ACC112 (cell line): ENCODE results near the gene PPP2R5B.

ENCODE experiments used
- H2AFZ ChIP-seq: fragments of 200-600 bp; sonication (generic); one replicate; pipeline ENCODE4 v1.6.0; 2017; ENCODE audit warnings: antibody characterized with exemption, low read length; ENCODE audit not compliant: unreplicated experiment
- H3K27ac ChIP-seq: fragments of 200-600 bp; sonication (generic); 2 replicates; pipeline ENCODE4 v1.5.1; 2014; ENCODE audit warnings: low read depth, mild to moderate bottlenecking, antibody characterized with exemption, low read length, moderate library complexity
- H3K27me3 ChIP-seq: fragments of 200-600 bp; sonication (generic); 2 replicates; pipeline ENCODE4 v1.6.1; 2014; ENCODE audit warnings: mild to moderate bottlenecking, antibody characterized with exemption, low read length, moderate library complexity, mixed read lengths; ENCODE audit not compliant: insufficient read depth
- H3K36me3 ChIP-seq: fragments of 200-600 bp; sonication (generic); 2 replicates; pipeline ENCODE4 v1.6.1; 2016; ENCODE audit warnings: mild to moderate bottlenecking, antibody characterized with exemption, low read length, moderate library complexity, mixed read lengths; ENCODE audit not compliant: insufficient read depth
- H3K4me1 ChIP-seq: fragments of 200-600 bp; sonication (generic); one replicate; pipeline ENCODE4 v1.6.1; 2016; ENCODE audit warnings: low read length, mixed read lengths; ENCODE audit not compliant: insufficient read depth, unreplicated experiment, control insufficient read depth
- H3K4me3 ChIP-seq: fragments of 200-600 bp; sonication (generic); 2 replicates; pipeline ENCODE4 v1.5.1; 2014; ENCODE audit warnings: mild to moderate bottlenecking, low read depth, low read length
- H3K79me2 ChIP-seq: fragments of 200-600 bp; sonication (generic); one replicate; pipeline ENCODE4 v1.6.0; 2016; ENCODE audit warnings: low read length; ENCODE audit not compliant: control insufficient read depth, unreplicated experiment, insufficient read depth

The PPP2R5B gene

GRCh38 chr11:64888729-64889511 is 35.6 kb upstream of the PPP2R5B start:
- H3K4me3 ChIP-seq, result no peak overlapping the region
- H3K27me3 ChIP-seq, result no peaks in the 10 kb centered on the region
- no peaks in the 10 kb centered on the region for H3K79me2 ChIP-seq
- no peaks in the 10 kb centered on the region for H3K36me3 ChIP-seq
- H2AFZ ChIP-seq, result no peak overlapping the region
- peaks cover 28% of the 10 kb centered on the region for H3K4me1 ChIP-seq
- no peak overlapping the region for H3K27ac ChIP-seq

- peaks cover 23% of the 10 kb centered on the region for H3K4me1 ChIP-seq
- no peaks in the 10 kb centered on the region for H3K27me3 ChIP-seq
- no peaks in the 10 kb centered on the region for H3K79me2 ChIP-seq
- no peak overlapping the region for H3K4me3 ChIP-seq
- no peak overlapping the region for H3K27ac ChIP-seq
- no peak overlapping the region for H2AFZ ChIP-seq
- H3K36me3 ChIP-seq, result no peaks in the 10 kb centered on the region
Observed at GRCh38 chr11:64890522-64890939, 34.0 kb upstream of the PPP2R5B start.

- no peak overlapping the region for H3K4me3 ChIP-seq
Observed at GRCh38 chr11:64891215-64891848, 33.2 kb upstream of the PPP2R5B start.

GRCh38 chr11:64891880-64892279 is 32.6 kb upstream of the PPP2R5B start:
- H3K4me3 ChIP-seq, result no peak overlapping the region
- peaks cover 15% of the 10 kb centered on the region for H3K4me1 ChIP-seq
- no peaks in the 10 kb centered on the region for H3K27me3 ChIP-seq
- no peaks in the 10 kb centered on the region for H3K79me2 ChIP-seq
- H3K27ac ChIP-seq, result no peak overlapping the region
- H3K36me3 ChIP-seq, result no peaks in the 10 kb centered on the region
- no peak overlapping the region for H2AFZ ChIP-seq

More at GRCh38 chr11:64891215-64891848, 33.2 kb upstream of the PPP2R5B start:
- Histone ChIP-seq H2AFZ (no peak overlapping the region), H3K27me3 (no peaks in the 10 kb centered on the region), H3K79me2 (no peaks in the 10 kb centered on the region), H3K27ac (no peak overlapping the region), H3K4me1 (peaks cover 15% of the 10 kb centered on the region), H3K36me3 (no peaks in the 10 kb centered on the region)

GRCh38 chr11:64892411-64892831 is 32.1 kb upstream of the PPP2R5B start:
- no peak overlapping the region for H3K4me3 ChIP-seq
- peaks cover 12% of the 10 kb centered on the region for H3K4me1 ChIP-seq
- no peak overlapping the region for H2AFZ ChIP-seq
- H3K79me2 ChIP-seq, result no peaks in the 10 kb centered on the region
- no peaks in the 10 kb centered on the region for H3K27me3 ChIP-seq
- no peak overlapping the region for H3K27ac ChIP-seq
- H3K36me3 ChIP-seq, result no peaks in the 10 kb centered on the region

- H3K36me3 ChIP-seq, result no peaks in the 10 kb centered on the region
- no peak overlapping the region for H3K27ac ChIP-seq
- no peaks in the 10 kb centered on the region for H3K27me3 ChIP-seq
- H2AFZ ChIP-seq, result no peak overlapping the region
- peaks cover 8% of the 10 kb centered on the region for H3K4me1 ChIP-seq
- H3K79me2 ChIP-seq, result no peaks in the 10 kb centered on the region
- no peak overlapping the region for H3K4me3 ChIP-seq
Observed at GRCh38 chr11:64892838-64893193, 31.7 kb upstream of the PPP2R5B start.

- Histone ChIP-seq H3K79me2 (no peaks in the 10 kb centered on the region), H2AFZ (no peak overlapping the region), H3K27me3 (no peaks in the 10 kb centered on the region), H3K4me1 (peaks cover 4% of the 10 kb centered on the region), H3K27ac (no peak overlapping the region), H3K36me3 (no peaks in the 10 kb centered on the region), H3K4me3 (no peak overlapping the region)
Observed at GRCh38 chr11:64893194-64894069, 31.1 kb upstream of the PPP2R5B start.

GRCh38 chr11:64894070-64894811 is 30.2 kb upstream of the PPP2R5B start:
- Histone ChIP-seq H3K4me3 (no peak overlapping the region), H3K4me1 (no peaks in the 10 kb centered on the region), H2AFZ (no peak overlapping the region), H3K36me3 (no peaks in the 10 kb centered on the region), H3K79me2 (no peaks in the 10 kb centered on the region), H3K27me3 (no peaks in the 10 kb centered on the region), H3K27ac (no peak overlapping the region)

GRCh38 chr11:64894812-64895452 is 29.6 kb upstream of the PPP2R5B start:
- no peaks in the 10 kb centered on the region for H3K36me3 ChIP-seq
- H3K4me3 ChIP-seq, result no peak overlapping the region
- H2AFZ ChIP-seq, result no peak overlapping the region
- H3K27me3 ChIP-seq, result no peaks in the 10 kb centered on the region
- no peaks in the 10 kb centered on the region for H3K4me1 ChIP-seq
- no peak overlapping the region for H3K27ac ChIP-seq
- H3K79me2 ChIP-seq, result no peaks in the 10 kb centered on the region
